HUDEP-2 (cell line): ENCODE measurements around the gene ENTHD1.
A peak's percentile ranks its signal among the peaks of the same experiment; 100 is the strongest.
"Not testable (repeated sequence)": the region's sequence is repeated elsewhere in the genome, so short reads cannot be mapped to it uniquely, and the experiment has no call there.

Source experiments
- DNase-seq, 76 experiments: peaks; one replicate each; lab custom pipeline; 2025; ENCODE audit not compliant: unreplicated experiment in 76 of 76; lab: John Stamatoyannopoulos, UW

The ENTHD1 gene

DNA sequence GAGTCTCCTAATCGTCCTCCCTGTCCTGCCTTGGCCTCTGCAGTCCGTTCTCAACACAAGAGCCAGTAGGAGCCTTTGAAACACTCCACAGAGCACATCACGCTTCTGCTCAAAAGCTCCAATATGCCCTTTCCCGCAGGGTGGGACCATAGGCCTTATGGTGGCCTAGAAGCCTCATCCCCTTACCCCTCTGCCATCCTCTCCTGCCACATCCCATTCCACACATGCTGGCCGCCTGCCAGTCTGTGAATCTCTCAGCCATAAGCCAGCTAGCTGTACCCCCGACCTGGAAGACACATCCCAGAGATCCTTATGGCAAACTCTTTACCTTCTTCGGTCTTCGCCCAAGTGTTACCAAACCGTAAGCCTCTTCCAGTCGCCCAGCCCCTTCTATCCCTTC, 157.8 kb downstream of the ENTHD1 start:
- DNase-seq: no peak

DNA sequence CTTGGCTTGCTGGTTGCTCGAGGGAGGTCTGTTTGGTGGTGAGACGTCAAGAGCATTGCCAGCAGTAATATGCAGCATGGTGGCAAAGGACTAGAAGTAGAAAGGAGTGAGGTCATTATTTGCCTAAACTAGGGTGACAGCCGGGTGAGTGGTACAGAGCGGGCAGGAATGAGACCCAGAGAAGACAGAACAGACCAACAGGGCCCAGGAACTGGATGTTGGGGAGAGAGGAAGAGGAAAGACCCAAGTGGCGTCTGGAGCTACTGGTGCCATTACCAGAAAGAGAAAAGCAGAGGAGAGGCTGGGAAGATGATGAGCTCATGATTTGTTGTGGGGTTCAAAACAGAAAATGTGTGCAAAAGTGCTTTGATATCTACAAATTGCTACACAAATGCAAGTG, 158.7 kb downstream of the ENTHD1 start:
- DNase-seq: no peak

DNA sequence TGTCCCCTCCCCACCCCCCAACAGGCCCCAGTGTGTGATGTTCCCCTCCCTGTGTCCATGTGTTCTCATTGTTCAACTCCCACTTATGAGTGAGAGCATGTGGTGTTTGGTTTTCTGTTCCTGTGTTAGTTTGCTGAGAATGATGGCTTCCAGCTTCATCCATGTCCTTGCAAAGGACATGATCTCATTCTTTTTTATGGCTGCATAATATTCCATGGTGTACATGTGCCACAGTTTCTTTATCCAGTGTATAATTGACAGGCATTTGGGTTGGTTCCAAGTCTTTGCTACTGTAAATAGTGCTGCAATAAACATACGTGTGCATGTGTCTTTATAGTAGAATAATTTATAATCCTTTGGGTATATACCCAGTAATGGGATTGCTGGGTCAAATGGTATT, 159.5 kb downstream of the ENTHD1 start:
- DNase-seq: not testable (repeated sequence)

DNA sequence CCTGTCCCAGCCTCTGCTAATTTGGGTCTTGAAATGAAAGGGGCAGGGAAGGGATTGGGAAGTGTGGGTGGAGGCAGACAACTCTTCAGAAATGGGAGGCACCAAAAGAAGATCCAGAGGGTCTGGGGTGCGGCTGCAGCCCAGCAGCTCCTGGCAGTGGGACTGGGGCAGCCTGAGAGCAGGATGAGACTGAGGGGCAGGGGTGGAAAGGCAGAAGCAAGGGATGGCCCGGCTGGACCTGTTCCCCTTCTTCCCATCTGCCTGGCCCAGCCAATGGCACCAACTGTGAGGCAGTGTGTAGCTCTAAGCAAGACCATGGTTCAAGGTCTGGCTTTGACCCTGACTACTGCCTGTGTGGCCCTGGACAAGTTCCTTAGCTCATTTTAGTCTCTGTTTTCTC, 160.4 kb downstream of the ENTHD1 start:
- DNase-seq: no peak

DNA sequence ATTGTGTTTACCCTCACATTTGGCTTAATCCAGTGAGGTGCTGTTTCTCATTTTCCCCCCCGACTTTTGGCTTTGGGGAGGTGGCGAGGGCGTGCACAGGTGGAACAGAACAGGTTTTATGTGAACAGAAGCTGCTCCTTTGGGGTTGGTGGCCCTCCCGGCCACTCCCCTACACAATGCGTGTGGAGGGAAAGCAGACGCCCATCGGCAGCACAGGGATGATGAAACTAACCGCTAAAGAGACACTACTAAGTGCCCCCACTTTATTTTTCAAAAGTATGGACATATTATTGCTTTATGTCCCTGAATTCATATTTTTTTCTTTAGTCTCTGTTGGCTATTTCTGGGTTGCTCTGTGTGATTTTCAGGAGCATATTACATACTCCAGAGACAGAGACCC, 160.9 kb downstream of the ENTHD1 start:
- DNase-seq: no peak

DNA sequence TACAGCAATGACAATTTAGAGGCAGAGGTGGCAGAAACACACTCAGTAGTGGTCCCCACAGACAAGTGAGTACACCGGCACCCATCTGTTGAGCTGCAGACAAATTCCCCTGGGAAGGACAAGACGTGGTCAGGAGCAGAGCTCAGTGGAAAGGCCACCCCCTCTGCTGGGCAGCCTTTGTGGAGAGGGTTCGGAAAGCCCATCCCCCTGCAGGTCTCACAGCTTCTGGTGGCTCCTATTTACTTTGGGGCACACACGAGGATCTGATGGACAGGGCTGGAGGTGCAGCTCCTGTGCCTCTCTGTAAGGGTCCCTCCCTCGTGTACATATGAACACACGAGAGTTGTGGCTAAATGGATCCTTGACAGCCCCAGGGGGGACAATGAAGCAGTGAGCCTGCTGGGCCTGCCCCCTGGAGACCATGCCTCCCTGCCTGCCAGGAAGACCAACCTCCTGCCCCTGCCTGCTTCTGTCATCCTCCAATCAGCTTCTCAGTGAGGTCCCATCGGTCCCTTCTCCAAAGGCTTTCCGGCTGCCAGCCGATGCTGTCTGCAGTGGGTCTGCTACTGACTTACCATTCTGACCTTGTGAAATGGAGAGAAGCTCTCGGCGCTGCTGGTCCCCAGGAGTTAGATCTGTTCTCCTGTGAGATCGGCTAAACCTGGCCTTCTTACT, 161.5 kb downstream of the ENTHD1 start:
- DNase-seq: no peak

DNA sequence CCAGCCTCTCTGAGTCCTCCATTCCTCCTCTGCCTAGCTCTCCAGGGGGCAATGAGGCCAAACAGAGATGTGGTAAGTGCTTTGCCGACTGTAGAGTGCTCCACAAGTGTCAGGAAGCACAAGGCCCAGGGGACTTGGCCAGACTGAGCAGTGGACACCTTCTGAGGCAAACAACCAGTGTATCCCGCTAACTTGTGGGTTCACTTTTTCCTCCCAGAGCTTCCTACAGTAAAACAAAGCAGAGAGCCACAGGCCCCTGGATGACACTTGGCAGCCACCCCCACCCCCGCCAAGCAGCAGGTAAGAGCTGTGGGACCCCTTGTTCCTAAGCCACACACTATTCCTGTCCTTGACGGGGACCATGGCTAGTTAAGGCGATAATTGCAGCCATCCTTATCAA, 162.1 kb downstream of the ENTHD1 start:
- DNase-seq: no peak

DNA sequence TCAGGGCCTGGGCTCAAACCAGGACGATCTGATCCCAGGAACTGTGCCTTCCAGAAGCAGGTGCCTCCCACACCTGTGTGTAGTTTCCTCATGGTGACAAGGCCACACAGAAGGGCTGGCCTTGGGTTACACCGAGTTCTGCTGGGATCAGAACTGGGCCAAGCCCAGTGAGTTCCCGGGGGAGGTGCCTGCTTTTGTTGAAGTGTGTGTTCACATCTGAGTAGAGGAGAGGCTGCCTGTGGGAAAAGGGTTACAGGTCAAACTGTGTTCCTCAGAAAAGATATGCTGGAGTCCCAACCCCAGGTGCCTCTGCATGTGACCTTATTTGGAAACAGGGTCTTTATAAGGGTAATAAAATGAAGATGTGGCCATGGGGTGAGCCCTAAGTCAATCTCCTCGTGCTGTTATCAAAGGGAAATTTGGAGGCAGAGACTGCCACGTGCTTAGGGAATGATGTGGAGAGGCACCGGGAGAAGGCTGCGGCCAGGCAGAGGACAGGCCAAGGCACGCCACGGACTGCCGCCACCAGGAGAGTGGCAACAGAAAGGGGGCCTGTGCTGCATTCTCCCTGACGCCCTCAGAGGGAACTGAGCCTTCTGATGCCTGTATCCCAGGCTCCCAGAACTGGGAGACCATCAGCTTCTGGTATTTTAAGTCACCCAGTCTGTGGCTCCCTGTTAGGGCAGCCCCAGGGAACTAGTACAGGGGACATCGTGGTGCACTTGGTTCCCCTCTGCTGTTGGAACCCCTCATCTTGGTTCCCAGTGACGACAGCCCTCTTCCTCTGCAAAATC, 164.2 kb downstream of the ENTHD1 start:
- DNase-seq: no peak

DNA sequence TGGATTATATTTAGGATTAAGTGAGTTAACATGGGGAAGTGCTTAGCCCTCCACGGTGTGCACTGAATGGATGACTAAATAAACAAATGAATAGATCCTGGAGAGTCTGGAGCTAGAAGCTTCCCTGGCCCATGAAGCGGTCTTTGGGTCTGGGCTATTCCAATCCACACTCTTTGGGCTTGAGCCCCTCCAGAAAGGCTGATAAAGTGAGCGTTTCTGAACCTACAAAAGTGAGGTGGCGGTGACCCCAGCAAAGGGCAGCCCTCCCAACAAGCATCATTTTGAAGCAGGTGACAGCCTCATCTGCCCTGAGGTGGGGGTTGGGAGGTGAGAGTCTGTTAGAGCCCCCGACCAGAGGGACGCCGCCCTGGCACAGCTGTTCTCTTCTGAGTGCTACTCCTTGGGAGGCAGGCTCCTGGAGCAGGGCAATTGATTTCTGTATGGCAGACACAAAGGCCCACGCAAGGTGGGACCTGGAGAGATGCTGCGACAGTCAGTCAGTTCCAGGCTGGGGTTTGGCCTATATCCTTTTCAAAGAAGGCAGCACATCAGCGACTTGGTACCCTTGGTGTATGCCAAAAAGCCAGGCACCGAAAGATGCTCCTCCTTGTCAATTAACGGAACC, 165.2 kb downstream of the ENTHD1 start:
- no peak for DNase-seq

DNA sequence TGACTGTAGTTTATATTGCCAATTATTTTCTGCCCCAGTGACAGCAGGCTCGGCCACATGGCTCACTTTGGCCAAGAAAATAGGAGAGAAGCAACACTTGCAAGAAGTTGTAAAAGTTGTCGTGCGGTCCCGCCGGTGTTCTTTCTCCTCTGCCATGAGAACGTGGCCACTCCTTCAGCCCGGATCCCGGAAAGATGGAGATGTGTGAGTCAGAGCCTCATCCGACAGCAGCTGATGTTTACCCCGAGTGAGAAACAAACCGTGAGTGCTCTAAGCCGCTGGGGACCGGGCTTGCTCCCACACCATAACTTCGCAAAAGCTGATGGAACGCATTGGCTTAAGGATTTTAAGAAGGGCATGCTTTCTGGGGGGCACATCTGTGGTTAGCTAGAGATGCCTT, 166.0 kb downstream of the ENTHD1 start:
- no peak for DNase-seq

DNA sequence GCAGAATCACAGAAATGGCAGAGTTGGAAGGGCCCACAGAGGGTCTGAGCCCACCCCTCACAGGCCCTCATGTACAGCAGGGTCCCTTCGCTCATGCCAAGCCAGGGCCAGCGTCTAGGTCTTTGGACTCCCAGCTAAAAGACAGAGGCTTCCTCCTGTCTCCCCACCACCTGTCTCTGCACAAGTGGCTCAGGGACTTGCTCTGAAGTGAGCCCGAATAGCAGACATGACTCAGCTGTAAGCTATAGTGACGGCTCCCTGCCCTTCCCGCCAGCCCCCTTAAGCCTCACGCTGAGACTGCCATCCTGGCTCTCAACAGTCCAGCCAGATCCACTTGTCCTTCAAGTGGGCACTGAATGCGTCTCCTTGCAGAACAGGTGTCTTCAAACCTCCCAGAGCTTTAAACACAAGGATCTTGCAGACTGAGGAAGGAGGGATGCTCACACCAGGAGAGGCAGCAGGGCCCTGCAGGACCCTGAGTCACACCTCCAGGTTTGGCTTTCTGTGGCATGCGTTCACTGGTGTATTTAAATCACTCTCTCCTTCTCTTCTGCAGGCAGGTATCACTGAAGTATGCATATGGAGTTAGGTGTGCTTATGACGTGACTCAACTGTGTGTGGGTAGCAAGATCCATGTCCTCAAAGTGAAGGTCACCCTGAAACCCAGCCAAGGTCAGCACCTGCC, 168.1 kb downstream of the ENTHD1 start:
- DNase-seq: no peak

DNA sequence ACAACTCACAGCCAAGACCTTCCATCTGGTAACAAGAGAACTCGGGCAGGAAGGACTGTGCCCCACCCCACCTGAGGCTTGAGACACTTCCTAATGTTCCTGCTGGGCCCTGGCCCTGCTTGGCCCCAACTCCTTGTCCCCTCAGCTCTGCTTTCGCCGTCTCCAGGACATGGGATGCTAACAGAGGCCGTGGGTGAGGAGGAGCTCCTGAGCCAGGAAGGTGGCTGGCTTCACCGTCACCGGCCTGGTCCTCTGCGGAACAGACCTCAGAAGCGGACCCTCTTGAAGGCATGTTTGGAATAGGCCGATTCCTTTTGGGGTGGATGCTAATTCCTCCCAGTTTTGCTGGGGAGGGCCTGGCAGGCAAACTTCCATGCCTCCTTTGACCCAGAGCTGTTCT, 168.7 kb downstream of the ENTHD1 start:
- DNase-seq: no peak

DNA sequence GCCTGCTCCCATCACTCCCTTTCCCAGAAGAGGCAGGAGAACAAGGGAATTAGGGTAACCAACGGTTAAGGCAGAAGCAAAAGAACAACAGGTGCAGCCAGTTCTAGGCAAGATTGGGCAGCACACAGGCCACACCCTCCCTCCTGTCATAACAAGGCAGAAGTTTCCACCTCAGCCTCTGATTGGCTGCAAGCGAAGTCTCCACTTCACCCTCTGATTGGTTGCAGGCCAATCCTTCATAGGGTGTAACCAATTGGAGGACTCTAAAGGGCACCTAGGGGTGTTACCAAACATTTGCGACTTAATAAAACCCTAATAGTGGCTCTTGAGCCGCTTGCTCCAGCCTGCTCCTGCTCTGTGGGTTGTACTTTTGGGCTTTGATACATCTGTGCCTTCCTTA, 169.2 kb downstream of the ENTHD1 start:
- DNase-seq: peak in 52 of 76 experiments; percentile 12 to 70 (median 38)

DNA sequence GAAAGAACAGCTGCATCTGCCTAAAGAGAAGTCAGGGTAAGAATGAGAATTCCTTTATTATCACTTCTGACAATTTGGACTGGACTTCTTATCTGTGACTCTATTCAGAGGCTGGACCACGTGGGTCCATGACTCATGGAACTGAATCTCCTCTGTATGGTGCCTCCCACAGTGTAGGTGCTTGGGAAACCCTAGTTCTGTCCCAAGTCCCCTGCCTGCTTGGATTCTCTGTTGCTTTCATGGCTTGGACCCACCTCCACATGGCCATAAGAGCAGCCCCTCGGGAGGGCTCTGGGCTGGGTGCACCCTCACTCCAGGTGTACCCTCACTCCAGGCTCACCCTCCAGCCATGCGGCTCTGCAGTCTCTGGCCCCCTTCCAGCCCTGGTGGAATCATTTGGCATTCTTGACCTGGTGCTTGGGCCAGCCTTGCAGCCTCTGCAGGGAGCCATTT, 169.6 kb downstream of the ENTHD1 start:
- DNase-seq: peak in 73 of 76 experiments; percentile 23 to 84 (median 63)

DNA sequence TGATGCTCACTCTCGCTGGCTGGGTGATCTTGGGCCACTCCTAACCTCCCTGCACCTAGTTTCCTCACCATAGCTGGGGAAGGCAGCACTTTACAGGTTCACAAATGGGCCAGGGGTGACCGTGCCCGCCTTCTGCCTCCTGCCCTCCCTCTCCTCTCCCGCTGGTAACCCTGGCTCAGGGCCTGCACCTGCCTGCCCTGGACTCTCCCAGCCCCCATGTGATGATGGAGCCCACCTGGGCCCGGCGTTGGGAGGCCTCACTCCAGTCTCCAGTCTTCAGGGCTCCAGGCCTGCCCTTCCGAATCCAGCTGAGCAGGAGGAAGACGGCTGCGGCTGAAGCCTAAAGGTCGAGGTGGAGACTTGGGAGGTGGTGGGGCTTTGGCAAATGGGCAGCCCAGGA, 170.1 kb downstream of the ENTHD1 start:
- peak in 1 of 76 experiments; percentile 46 for DNase-seq

DNA sequence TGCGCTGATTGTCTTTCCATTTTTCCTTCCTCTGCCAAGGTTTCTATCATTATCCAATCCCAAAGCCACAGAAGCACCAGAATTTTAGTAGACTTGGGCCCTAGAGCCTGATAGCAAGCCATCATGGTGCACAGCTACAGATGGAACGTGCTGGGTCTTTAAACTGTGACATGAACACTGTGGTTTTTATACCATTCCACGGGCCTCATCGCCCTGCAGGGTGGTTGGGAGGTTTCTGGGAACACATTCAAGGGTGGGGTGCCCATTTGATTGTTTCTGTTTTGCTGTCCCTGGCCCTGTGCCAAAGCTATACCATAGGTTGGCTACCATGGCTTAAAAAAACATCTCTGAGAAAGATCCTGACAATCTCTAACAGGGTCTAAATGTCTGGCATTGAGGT, 171.1 kb downstream of the ENTHD1 start:
- peak in 43 of 76 experiments; percentile 10 to 66 (median 33) for DNase-seq

DNA sequence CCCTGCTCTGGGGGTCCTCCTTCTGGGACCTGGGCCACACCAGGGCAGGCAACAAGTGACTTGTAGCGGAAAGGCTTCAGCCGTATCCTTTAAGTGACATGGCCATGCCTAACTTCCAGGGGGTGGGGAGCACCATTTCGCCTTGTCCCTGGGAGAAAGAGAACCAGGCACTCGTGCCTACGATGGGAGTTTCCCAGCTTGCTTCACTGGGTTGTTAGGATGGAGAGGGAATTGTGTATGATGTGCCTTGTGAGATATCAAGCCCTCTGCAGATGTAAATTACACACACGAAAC, 171.6 kb downstream of the ENTHD1 start:
- no peak for DNase-seq

DNA sequence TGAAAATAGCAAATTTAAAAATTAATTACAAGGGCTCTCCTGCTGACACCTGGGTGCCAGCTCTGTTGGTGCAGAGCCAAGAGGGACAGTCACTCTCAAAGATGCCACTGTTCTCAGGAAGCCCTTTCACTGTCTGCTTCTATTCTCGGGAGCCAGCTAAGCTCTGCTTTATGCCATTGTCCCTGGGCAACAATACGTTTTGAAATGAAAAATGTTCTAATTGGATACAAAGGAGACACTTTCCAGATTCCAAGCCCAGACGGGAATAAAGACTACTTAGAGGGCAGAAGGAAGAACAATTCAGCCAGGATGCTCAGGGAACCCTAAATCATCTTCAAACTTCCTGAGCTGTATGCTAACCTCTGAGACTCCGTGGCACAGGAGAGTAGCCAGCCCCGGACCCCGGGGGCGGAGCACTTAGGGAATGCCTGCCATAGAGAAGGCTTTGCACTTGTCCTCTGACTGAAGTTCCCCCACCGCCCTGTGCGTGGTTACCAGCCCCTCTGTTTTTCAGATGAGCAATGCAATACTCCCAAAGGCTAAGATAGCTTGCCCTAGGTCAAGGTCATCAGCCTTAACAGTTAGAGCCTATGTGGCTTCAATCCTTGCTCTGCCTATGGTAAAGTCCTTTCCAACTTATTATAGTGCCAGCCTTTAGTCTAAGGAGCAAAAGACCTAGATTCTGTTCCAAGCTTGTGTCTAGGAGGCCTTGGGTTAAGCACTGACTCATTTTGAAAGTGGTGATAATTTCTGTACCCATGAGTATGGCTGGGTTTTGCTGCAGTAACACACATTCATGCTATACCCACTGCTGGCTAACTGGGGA, 172.1 kb downstream of the ENTHD1 start:
- DNase-seq: no peak

DNA sequence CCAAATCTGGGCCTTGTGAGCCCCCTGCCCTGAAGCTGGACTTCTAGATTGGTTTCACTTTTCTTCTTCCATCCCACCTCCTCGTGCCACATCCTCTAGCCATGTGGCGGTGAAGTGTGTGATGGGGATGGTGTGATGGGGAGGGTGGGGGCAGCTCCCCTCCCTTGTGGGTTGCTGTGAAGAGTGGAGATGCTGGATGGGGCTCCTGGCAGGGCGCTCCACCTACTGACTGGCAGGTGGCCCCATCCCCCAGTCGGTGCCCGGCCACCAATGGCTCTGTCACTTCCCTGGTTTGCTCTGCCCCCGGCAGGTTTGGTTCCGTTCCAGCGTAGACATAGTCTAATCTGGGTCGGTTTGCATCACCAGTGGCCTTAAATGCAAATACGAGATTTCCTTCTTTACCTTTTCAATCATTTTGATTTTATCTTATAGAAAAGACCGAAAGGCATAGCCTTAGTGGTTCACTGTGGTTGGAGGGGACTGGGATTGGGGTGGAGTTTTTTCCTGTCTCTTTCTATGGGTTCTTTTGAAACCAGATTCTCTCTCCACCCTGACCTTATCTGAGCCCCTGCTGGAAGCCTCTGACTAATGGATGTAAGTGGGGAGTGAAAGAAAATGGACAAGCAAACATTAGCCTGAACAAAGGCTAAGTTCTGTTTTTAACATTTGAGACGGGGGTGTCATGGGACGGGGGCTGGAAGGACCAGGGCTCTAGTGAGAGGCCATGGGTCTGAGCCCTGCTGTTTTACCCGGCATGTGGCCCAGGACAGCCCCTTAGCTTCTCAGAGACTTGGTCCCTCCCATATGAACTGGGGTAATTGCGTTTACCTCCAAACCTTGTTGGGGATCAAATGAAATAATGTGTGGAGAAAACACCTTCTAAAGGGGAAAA, 173.8 kb downstream of the ENTHD1 start:
- DNase-seq: no peak
